ENCODE results near the gene HTT-AS.

The HTT-AS gene

DNA sequence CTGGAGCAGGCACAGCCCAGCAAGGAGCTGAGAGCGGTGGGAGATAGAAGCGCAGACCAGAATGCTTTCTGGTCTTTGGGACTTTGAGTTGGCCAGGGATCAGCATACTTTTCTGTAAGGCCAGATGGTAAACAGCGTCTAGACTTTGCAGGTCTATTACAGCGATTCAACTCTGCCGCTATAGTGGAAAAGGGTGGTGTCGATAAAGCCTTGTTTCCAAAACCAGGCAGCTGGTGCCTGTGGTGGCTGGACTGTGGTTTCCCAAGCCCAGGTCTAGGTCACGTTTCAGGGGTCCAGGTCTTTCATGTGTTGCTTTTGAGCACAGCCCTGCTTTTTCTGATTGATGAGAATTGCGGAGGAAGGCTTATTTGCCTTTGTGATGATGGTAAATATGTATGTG is 40.1 kb downstream of the HTT-AS start:
- Histone ChIP-seq H3K4me2 (ENCODE audit: low read length) (peak overlapping the region; percentile 78), H2AFZ (ENCODE audit: low read depth, low read length) (no peak overlapping the region), H3K27me3 (ENCODE audit: low read depth, low read length) (peaks cover 52% of the 10 kb centered on the region), H3K9ac (ENCODE audit: low read length) (no peak overlapping the region), H3K79me2 (ENCODE audit: low read length) (no peaks in the 10 kb centered on the region), H3K9me3 (ENCODE audit: insufficient read depth, low read length) (no peaks in the 10 kb centered on the region), H3K27ac (ENCODE audit: low read length) (no peak overlapping the region), H3K4me1 (ENCODE audit: low read length) (peaks cover 43% of the 10 kb centered on the region), H3K4me3 (ENCODE audit: low read length) (peak overlapping the region; percentile 65), H4K20me1 (ENCODE audit: insufficient read depth, low read length) (no peaks in the 10 kb centered on the region), H3K36me3 (replicated peaks; ENCODE audit: low read depth, low read length) (no peaks in the 10 kb centered on the region)
- TF ChIP-seq EZH2phosphoT487 (IDR thresholded peaks at IDR 0.05; ENCODE audit: low read depth) (no peak), CTCF (IDR thresholded peaks at IDR 0.05; ENCODE audit: low read depth, low read length) (no peak)

DNA sequence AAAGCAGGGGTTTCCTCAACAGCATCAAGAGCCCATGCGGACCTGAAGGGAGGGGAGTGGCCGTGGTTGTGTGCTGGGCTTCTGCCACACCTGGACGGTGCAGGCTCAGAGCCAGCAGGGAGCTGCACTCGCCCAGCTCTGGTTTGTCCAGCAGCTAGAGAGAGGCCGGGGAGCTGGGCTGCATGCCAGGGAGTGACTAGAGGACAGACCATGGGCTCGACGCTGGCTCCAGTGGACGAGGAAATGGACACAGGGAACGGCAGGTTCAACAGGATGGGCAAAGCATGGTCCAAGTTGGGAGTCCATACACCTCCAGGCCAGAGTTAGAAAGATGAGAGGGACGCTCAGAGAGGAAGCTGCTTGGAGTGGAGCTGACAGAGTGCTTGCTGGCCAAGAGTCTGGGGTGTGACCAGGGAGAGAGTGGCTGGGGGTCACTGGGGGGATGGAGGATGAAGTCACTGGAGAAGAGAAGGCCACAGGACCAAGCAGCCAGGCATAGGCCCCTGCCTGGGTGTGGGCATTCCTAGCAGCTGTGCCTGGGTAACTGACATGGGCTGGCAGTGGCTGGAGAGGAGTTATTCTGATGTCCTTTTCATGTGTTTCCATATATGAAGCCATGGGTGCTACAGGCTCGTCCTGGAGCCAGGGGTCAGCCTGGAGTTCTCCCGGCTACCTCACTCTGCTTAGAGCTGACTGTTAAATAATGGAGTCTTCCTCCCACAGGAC is 42.8 kb downstream of the HTT-AS start:
- no peaks in the 10 kb centered on the region for H4K20me1 ChIP-seq (ENCODE audit: insufficient read depth, low read length)
- H3K4me2 ChIP-seq (ENCODE audit: low read length) = no peak overlapping the region
- H3K79me2 ChIP-seq (ENCODE audit: low read length) = no peaks in the 10 kb centered on the region
- no peak overlapping the region for H2AFZ ChIP-seq (ENCODE audit: low read depth, low read length)
- peaks cover 26% of the 10 kb centered on the region for H3K4me1 ChIP-seq (ENCODE audit: low read length)
- H3K27me3 ChIP-seq (ENCODE audit: low read depth, low read length) = peaks cover 46% of the 10 kb centered on the region
- H3K27ac ChIP-seq (ENCODE audit: low read length) = no peak overlapping the region
- no peaks in the 10 kb centered on the region for H3K36me3 ChIP-seq (replicated peaks; ENCODE audit: low read depth, low read length)
- H3K4me3 ChIP-seq (ENCODE audit: low read length) = no peak overlapping the region
- H3K9me3 ChIP-seq (ENCODE audit: insufficient read depth, low read length) = no peaks in the 10 kb centered on the region
- TF ChIP-seq EZH2phosphoT487 (IDR thresholded peaks at IDR 0.05; ENCODE audit: low read depth) (no peak), CTCF (IDR thresholded peaks at IDR 0.05; ENCODE audit: low read depth, low read length) (no peak)
- H3K9ac ChIP-seq (ENCODE audit: low read length) = no peak overlapping the region

- Histone ChIP-seq H3K4me2 (ENCODE audit: low read length) (no peak overlapping the region), H3K27me3 (ENCODE audit: low read depth, low read length) (peaks cover 39% of the 10 kb centered on the region), H3K9ac (ENCODE audit: low read length) (no peak overlapping the region), H3K79me2 (ENCODE audit: low read length) (no peaks in the 10 kb centered on the region), H2AFZ (ENCODE audit: low read depth, low read length) (no peak overlapping the region), H3K27ac (ENCODE audit: low read length) (no peak overlapping the region), H3K36me3 (replicated peaks; ENCODE audit: low read depth, low read length) (no peaks in the 10 kb centered on the region), H3K9me3 (ENCODE audit: insufficient read depth, low read length) (no peaks in the 10 kb centered on the region), H3K4me1 (ENCODE audit: low read length) (peaks cover 18% of the 10 kb centered on the region), H3K4me3 (ENCODE audit: low read length) (no peak overlapping the region), H4K20me1 (ENCODE audit: insufficient read depth, low read length) (no peaks in the 10 kb centered on the region)
- TF ChIP-seq CTCF (IDR thresholded peaks at IDR 0.05; ENCODE audit: low read depth, low read length) (no peak), EZH2phosphoT487 (IDR thresholded peaks at IDR 0.05; ENCODE audit: low read depth) (no peak)
Measured at GRCh38 chr4:3030566-3031356, 43.6 kb downstream of the HTT-AS start.

GRCh38 chr4:3029464-3029863 is 44.9 kb downstream of the HTT-AS start:
- H3K9me3 ChIP-seq (ENCODE audit: insufficient read depth, low read length) = no peaks in the 10 kb centered on the region
- H3K4me1 ChIP-seq (ENCODE audit: low read length) = peaks cover 7% of the 10 kb centered on the region
- H3K79me2 ChIP-seq (ENCODE audit: low read length) = no peaks in the 10 kb centered on the region
- peaks cover 36% of the 10 kb centered on the region for H3K27me3 ChIP-seq (ENCODE audit: low read depth, low read length)
- no peaks in the 10 kb centered on the region for H3K36me3 ChIP-seq (replicated peaks; ENCODE audit: low read depth, low read length)
- no peak overlapping the region for H2AFZ ChIP-seq (ENCODE audit: low read depth, low read length)
- H3K9ac ChIP-seq (ENCODE audit: low read length) = no peak overlapping the region
- H4K20me1 ChIP-seq (ENCODE audit: insufficient read depth, low read length) = no peaks in the 10 kb centered on the region
- no peak overlapping the region for H3K27ac ChIP-seq (ENCODE audit: low read length)
- no peak overlapping the region for H3K4me3 ChIP-seq (ENCODE audit: low read length)
- no peak overlapping the region for H3K4me2 ChIP-seq (ENCODE audit: low read length)
- TF ChIP-seq EZH2phosphoT487 (IDR thresholded peaks at IDR 0.05; ENCODE audit: low read depth) (no peak), CTCF (IDR thresholded peaks at IDR 0.05; ENCODE audit: low read depth, low read length) (no peak)
